Stomach (tissue), 9 donors: ENCODE measurements around the gene GPR15. TPM values are rescaled to one million over a fixed set of nuclear protein-coding genes. Genes with fewer than 3 reads are reported as not detected.

ENCODE experiments used
- DNase-seq, 2 donors: peaks; one replicate each; pipeline versions ENCODE4 v3.0.0 to v3.0.0-alpha.2; 2013 to 2019
- H3K27ac ChIP-seq, 5 donors: fragments of 200-600 bp in 4 of 5; sonication (generic) in 4 of 5; one replicate each; pipeline ENCODE4 v1.5.1; 2013 to 2019; ENCODE audit warnings: mild to moderate bottlenecking in 1 of 5, moderate library complexity in 1 of 5
- H3K27me3 ChIP-seq, 3 donors: fragments of 200-600 bp; sonication (generic); one replicate each; pipeline ENCODE4 v1.5.1; 2017 to 2019; ENCODE audit warnings: mixed run types in 1 of 3
- H3K36me3 ChIP-seq, 4 donors: fragments of 200-600 bp; sonication (generic); 1 replicate in 3 of 4; 2 replicates in 1 of 4; pipeline ENCODE4 v1.5.1; 2016 to 2019
- H3K4me1 ChIP-seq, 4 donors: fragments of 200-600 bp; sonication (generic); one replicate each; pipeline ENCODE4 v1.5.1; 2016 to 2019
- H3K4me3 ChIP-seq, 4 donors: fragments of 200-600 bp; sonication (generic) in 3 of 4; one replicate each; pipeline ENCODE4 v1.5.1; 2016 to 2019; ENCODE audit warnings: mild to moderate bottlenecking in 1 of 4
- H3K9me3 ChIP-seq, 4 donors: fragments of 200-600 bp; sonication (generic); one replicate each; pipeline ENCODE4 v1.5.1; 2016 to 2019
- EP300 ChIP-seq: sonication (generic); formaldehyde crosslinking; IDR thresholded peaks from one replicate; pipeline ENCODE4 v1.6.1; 2017; ENCODE audit warnings: antibody characterized with exemption
- POLR2A ChIP-seq, 4 donors: fragments of 450-650 bp; IDR thresholded peaks; one replicate each; pipeline ENCODE4 v1.6.1; 2016; ENCODE audit warnings: antibody characterized with exemption in 4 of 4, control low read depth in 2 of 4, mild to moderate bottlenecking in 1 of 4, moderate library complexity in 1 of 4
- POLR2AphosphoS5 ChIP-seq, 3 donors: sonication (generic); formaldehyde crosslinking; IDR thresholded peaks; one replicate each; pipeline ENCODE4 v1.6.1; 2016; ENCODE audit warnings: antibody characterized with exemption in 3 of 3
- WGBS, 5 donors: extraction: QIAGEN DNeasy Blood & Tissue Kit in 3 of 5; methylation state at CpG; one replicate each; pipeline versions ENCODE4 v1.1.5 to v1.1.7; 2013 to 2018; 5-methylcytosine and 5-hydroxymethylcytosine counted together
- intact Hi-C: fragments of 100-400 bp; cut with DNase I; formaldehyde crosslinking; loops from one replicate; pipeline ENCODE4 v1.15.1; 2023; ENCODE audit warnings: low total_unique reads
- polyA plus RNA-seq, 3 donors: library from polyadenylated mRNA; stranded (reverse); fragments of 200-250 nt; gene quantifications; one replicate each; pipeline ENCODE4 v1.2.3, GENCODE V29; 2013
- total RNA-seq, 5 donors: library from RNA; depleted of rRNA; stranded (reverse); fragments of >200 nt; gene quantifications; one replicate each; pipeline versions ENCODE4 v1.1.0 to v1.2.3, GENCODE V29; 2014 to 2016
- TF ChIP-seq, protein P1 (sequence below), 7 experiments: fragments of 450-650 bp in 4 of 7; fragments of 200-600 bp in 3 of 7; sonication (generic) in 3 of 7; IDR thresholded peaks; one replicate each; pipeline ENCODE4 v1.5.1; 2016 to 2019; ENCODE audit warnings: antibody characterized with exemption in 7 of 7, control low read depth in 2 of 7, mild to moderate bottlenecking in 1 of 7
- donor health status: healthy with polysubstance abuse.
- donor health status: Bipolar disorder and iron deficiency.
- donor health status: healthy.

GPR15 gene
- total and polyA plus RNA-seq, 8 donors = 0.25 TPM; not detected in 7

DNA sequence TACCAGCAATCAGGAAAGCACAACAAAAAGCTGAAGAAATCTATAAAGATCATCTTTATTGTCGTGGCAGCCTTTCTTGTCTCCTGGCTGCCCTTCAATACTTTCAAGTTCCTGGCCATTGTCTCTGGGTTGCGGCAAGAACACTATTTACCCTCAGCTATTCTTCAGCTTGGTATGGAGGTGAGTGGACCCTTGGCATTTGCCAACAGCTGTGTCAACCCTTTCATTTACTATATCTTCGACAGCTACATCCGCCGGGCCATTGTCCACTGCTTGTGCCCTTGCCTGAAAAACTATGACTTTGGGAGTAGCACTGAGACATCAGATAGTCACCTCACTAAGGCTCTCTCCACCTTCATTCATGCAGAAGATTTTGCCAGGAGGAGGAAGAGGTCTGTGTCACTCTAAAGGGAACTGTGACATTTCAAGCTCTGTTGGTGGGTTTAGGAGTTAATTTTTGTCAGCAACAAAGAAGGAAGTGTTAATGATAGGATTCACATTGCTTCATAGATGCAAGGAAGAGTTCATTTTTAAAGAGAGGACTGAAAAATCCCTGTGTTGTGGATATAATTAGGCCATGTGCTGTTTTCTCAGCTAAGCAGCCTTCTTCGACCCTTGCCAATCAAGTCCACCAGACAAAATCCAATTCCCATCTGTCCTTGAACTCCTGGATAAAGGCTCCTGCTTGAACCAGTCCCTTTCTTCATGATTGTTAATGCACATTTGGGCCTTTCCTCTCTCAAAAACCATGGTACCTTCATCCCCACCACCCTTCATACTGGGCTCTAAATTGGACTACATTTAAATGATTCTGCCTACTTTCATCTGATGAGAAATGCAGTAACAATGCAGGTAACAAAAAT, 1.2 kb downstream of the GPR15 start:
- H3K4me1 ChIP-seq = no peaks in the 10 kb centered on the region
- H3K27me3 ChIP-seq = no peaks in the 10 kb centered on the region
- intact Hi-C loops = no loop called here
- DNase-seq = no peak
- 83 to 95% (median 90%) methylated on average over 6 of the region's 6 CpGs for WGBS, 5 donors
- H3K4me3 ChIP-seq = no peak overlapping the region
- no peaks in the 10 kb centered on the region for H3K36me3 ChIP-seq
- TF ChIP-seq, protein P1, sequence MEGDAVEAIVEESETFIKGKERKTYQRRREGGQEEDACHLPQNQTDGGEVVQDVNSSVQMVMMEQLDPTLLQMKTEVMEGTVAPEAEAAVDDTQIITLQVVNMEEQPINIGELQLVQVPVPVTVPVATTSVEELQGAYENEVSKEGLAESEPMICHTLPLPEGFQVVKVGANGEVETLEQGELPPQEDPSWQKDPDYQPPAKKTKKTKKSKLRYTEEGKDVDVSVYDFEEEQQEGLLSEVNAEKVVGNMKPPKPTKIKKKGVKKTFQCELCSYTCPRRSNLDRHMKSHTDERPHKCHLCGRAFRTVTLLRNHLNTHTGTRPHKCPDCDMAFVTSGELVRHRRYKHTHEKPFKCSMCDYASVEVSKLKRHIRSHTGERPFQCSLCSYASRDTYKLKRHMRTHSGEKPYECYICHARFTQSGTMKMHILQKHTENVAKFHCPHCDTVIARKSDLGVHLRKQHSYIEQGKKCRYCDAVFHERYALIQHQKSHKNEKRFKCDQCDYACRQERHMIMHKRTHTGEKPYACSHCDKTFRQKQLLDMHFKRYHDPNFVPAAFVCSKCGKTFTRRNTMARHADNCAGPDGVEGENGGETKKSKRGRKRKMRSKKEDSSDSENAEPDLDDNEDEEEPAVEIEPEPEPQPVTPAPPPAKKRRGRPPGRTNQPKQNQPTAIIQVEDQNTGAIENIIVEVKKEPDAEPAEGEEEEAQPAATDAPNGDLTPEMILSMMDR (IDR thresholded peaks at IDR 0.05) = no peak
- TF ChIP-seq POLR2A (IDR thresholded peaks at IDR 0.05) (no peak), EP300 (no peak), POLR2AphosphoS5 (IDR thresholded peaks at IDR 0.05) (no peak)
- H3K27ac ChIP-seq = no peak overlapping the region
- H3K9me3 ChIP-seq = no peaks in the 10 kb centered on the region

DNA sequence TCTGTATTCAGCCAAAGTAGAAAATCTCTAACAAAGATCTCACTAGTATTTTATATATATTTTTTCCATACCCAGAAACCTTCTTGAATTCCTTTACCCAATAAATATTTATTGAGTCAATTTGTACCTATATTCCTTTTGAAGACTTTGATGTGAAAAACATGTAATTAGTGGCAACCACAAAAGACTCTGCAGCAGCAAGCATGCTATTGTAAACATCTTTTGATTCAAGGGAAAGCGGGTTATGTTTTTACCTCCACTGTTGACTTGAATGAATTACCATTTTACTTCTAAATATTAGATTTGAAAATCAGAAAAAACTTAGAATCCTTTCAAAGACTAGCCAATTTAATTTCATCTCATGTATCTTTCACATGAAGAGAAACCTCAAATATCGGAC, 2.4 kb downstream of the GPR15 start:
- no peaks in the 10 kb centered on the region for H3K4me1 ChIP-seq
- no peak overlapping the region for H3K27ac ChIP-seq
- no peak overlapping the region for H3K4me3 ChIP-seq
- no peaks in the 10 kb centered on the region for H3K27me3 ChIP-seq
- H3K36me3 ChIP-seq = no peaks in the 10 kb centered on the region
- H3K9me3 ChIP-seq = no peaks in the 10 kb centered on the region
- 81 to 91% (median 85%) methylated on average over 2 of the region's 2 CpGs for WGBS, 5 donors
- intact Hi-C loops = no loop called here
- TF ChIP-seq POLR2A (IDR thresholded peaks at IDR 0.05) (no peak), EP300 (no peak), POLR2AphosphoS5 (IDR thresholded peaks at IDR 0.05) (no peak)
- TF ChIP-seq, protein P1 (IDR thresholded peaks at IDR 0.05) = no peak
- DNase-seq = no peak

DNA sequence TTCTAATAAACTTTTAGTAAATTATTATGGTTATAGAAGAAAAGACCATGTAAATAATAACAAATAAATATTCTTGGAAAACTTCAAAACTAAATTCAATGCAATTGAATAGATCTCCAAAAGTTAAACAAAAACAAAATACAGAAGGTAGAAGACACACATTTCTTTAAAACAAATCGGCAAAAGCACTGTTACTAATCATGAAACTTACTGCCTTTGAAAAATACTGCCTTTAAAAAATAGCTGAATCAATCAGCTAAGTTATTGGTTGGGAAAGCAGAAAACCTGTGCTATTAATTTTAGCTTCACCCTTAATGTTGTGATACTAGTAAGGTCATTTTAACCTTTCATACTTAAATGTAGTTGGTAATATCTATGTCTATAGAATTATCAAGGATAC, 3.0 kb downstream of the GPR15 start:
- TF ChIP-seq POLR2AphosphoS5 (IDR thresholded peaks at IDR 0.05) (no peak), EP300 (no peak), POLR2A (IDR thresholded peaks at IDR 0.05) (no peak)
- TF ChIP-seq, protein P1 (IDR thresholded peaks at IDR 0.05) = no peak
- Histone ChIP-seq H3K27me3 (no peaks in the 10 kb centered on the region), H3K4me3 (no peak overlapping the region), H3K36me3 (no peaks in the 10 kb centered on the region), H3K27ac (no peak overlapping the region), H3K4me1 (no peaks in the 10 kb centered on the region), H3K9me3 (no peaks in the 10 kb centered on the region)
- intact Hi-C loops = no loop called here
- DNase-seq = no peak
- 86 to 98% (median 91%) methylated on average over 1 of the region's 1 CpG for WGBS, 5 donors

DNA sequence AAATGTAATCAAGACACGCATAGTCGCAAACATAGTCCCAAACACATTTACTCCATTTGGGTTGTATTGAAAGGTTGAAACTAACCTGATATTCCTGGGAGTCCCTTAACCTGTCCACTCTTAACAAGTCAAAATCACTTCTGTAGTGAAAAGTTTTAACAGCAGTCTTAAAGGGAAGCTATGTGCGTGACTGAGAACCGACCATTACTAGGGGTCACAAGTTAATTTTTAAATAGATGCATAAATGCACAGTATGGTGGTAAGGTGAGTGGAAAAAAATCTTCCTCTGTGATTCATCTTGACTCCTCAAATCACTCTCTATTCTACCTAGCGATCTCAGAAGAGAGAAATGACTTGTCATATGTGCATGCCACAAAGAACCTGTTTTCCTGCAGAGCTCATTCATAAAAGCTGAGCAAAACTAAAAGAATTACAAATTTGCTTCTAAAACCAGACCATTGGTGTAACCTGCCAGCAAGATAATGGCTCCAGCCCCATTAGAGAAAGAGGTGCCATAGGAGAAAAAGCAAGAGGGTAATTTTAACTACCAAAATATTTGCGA, 4.8 kb downstream of the GPR15 start:
- DNase-seq = no peak
- intact Hi-C loops = no loop called here
- no peaks in the 10 kb centered on the region for H3K27me3 ChIP-seq
- TF ChIP-seq, protein P1 (IDR thresholded peaks at IDR 0.05) = no peak
- TF ChIP-seq POLR2AphosphoS5 (IDR thresholded peaks at IDR 0.05) (no peak), EP300 (no peak), POLR2A (IDR thresholded peaks at IDR 0.05) (no peak)
- WGBS, 5 donors = 78 to 84% (median 83%) methylated on average over 6 of the region's 6 CpGs
- H3K27ac ChIP-seq = no peak overlapping the region
- H3K9me3 ChIP-seq = no peaks in the 10 kb centered on the region
- H3K36me3 ChIP-seq = no peaks in the 10 kb centered on the region
- no peak overlapping the region for H3K4me3 ChIP-seq
- no peaks in the 10 kb centered on the region for H3K4me1 ChIP-seq
